Skeletal muscle tissue (tissue), 4 donors: Measurements from ENCODE around the gene WNT11. TPM values are rescaled to one million over a fixed set of nuclear protein-coding genes. Genes with fewer than 3 reads are reported as not detected.

Source experiments
- H3K27ac ChIP-seq: one replicate; pipeline ENCODE4 v1.7.0; 2013; ENCODE audit warnings: mild to moderate bottlenecking, low read depth, low read length, inconsistent platforms
- H3K27me3 ChIP-seq, 3 donors: one replicate each; pipeline ENCODE4 v1.7.0; 2013; ENCODE audit warnings: low read length in 3 of 3; ENCODE audit not compliant: control insufficient read depth in 3 of 3, insufficient read depth in 3 of 3
- H3K36me3 ChIP-seq, 3 donors: one replicate each; pipeline ENCODE4 v1.7.0; 2013; ENCODE audit warnings: low read length in 3 of 3; ENCODE audit not compliant: control insufficient read depth in 3 of 3, insufficient read depth in 3 of 3
- H3K4me1 ChIP-seq, 3 donors: one replicate each; pipeline ENCODE4 v1.7.0; 2013; ENCODE audit warnings: low read length in 3 of 3, mild to moderate bottlenecking in 3 of 3; ENCODE audit not compliant: control insufficient read depth in 3 of 3, insufficient read depth in 3 of 3
- H3K4me3 ChIP-seq, 3 donors: one replicate each; pipeline ENCODE4 v1.7.0; 2013; ENCODE audit warnings: low read length in 3 of 3
- H3K9ac ChIP-seq, 3 donors: one replicate each; pipeline ENCODE4 v1.7.0; 2013; ENCODE audit warnings: low read length in 3 of 3, mild to moderate bottlenecking in 3 of 3, moderate library complexity in 2 of 3, low read depth in 1 of 3
- H3K9me3 ChIP-seq, 3 donors: one replicate each; pipeline ENCODE4 v1.7.0; 2013; ENCODE audit warnings: low read length in 3 of 3; ENCODE audit not compliant: control insufficient read depth in 3 of 3
- total RNA-seq: library from RNA; depleted of rRNA; stranded (reverse); fragments of >200 nt; gene quantifications from one replicate; pipeline ENCODE4 v1.2.3, GENCODE V29; 2014
- donor health status: Osteomylitis.

The WNT11 gene
- total RNA-seq = 18.3 TPM

GRCh38 chr11:76206327-76207081 lies at the start of gene WNT11:
Gene WNT11, minus strand, starts transcription at chr11:76206502. Its CDS starts 95 bp downstream, at chr11:76206407.
- peak within 1 kb of the TSS; percentile 57 to 91 (median 75) for H3K9ac ChIP-seq
- H3K4me3 ChIP-seq = peak within 1 kb of the TSS; percentile 77 to 85 (median 82)
- H3K27me3 ChIP-seq = peaks cover 0 to 2% (median 0%) of the 10 kb centered on the region in 3 donors
- peaks cover 24 to 35% (median 31%) of the 10 kb centered on the region in 3 donors for H3K4me1 ChIP-seq
- peaks cover 0 to 13% (median 4%) of the 10 kb centered on the region in 3 donors for H3K36me3 ChIP-seq
- H3K27ac ChIP-seq = no peak within 1 kb of the TSS
- no peaks in the 10 kb centered on the region for H3K9me3 ChIP-seq

- H3K27me3 ChIP-seq = peaks cover 0 to 5% (median 2%) of the 10 kb centered on the region in 3 donors
- H3K4me3 ChIP-seq = peak overlapping the region in 1 of 3 donors; percentile 3
- H3K9me3 ChIP-seq = no peaks in the 10 kb centered on the region
- H3K4me1 ChIP-seq = peaks cover 10 to 24% (median 16%) of the 10 kb centered on the region in 3 donors
- no peak overlapping the region for H3K9ac ChIP-seq
- H3K27ac ChIP-seq = no peak overlapping the region
- H3K36me3 ChIP-seq = no peaks in the 10 kb centered on the region
These were observed 47.1 kb upstream of the WNT11 start for GRCh38 chr11:76253416-76253815.

DNA sequence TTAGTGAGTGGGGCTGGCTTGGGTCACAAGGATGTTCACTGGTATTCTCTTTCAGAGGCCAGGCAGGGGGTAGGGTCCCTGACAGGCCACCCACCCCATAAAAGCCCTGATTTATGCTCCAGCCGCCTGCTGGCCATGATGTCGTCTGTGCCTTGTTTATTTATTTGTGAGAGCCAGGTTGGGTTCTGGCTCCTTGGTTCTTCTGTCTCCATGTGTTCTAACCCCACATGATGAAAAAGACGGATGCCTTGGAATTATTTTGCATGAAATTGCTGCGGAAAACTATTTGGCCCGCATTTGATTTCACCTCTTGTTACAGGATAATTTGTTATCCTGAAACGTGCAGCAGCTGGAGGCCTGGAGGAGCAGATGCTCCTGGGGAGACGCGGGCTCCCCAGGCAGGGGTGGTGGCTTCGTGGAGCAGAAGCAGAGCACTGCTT lies 46.3 kb upstream of the WNT11 start:
- Histone ChIP-seq H3K9me3 (no peaks in the 10 kb centered on the region), H3K27me3 (peaks cover 0 to 5% (median 2%) of the 10 kb centered on the region in 3 donors), H3K4me1 (peaks cover 10 to 24% (median 16%) of the 10 kb centered on the region in 3 donors), H3K27ac (no peak overlapping the region), H3K4me3 (no peak overlapping the region), H3K9ac (no peak overlapping the region), H3K36me3 (no peaks in the 10 kb centered on the region)

DNA sequence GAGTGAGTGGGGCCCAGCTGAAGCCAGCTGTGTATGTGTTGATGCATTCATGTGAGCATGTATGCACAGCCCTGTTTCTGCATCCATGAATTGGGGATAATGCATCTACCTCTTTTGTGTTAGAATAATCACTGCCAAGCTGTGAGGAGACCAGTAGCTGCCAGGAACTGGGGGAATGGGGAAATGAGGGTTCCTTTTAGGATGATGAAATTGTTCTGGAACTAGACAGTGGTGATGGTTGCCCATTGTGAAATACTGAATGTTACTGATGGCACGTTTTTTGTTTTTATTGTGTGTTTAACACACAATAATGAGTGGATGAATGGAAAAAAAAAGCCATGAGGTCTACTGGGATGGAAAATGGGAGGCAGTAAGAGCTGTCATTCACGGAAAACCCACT lies 45.3 kb upstream of the WNT11 start:
- Histone ChIP-seq H3K36me3 (no peaks in the 10 kb centered on the region), H3K9ac (no peak overlapping the region), H3K27ac (no peak overlapping the region), H3K4me1 (peaks cover 10 to 24% (median 16%) of the 10 kb centered on the region in 3 donors), H3K27me3 (peaks cover 0 to 2% (median 2%) of the 10 kb centered on the region in 3 donors), H3K9me3 (no peaks in the 10 kb centered on the region), H3K4me3 (no peak overlapping the region)

DNA sequence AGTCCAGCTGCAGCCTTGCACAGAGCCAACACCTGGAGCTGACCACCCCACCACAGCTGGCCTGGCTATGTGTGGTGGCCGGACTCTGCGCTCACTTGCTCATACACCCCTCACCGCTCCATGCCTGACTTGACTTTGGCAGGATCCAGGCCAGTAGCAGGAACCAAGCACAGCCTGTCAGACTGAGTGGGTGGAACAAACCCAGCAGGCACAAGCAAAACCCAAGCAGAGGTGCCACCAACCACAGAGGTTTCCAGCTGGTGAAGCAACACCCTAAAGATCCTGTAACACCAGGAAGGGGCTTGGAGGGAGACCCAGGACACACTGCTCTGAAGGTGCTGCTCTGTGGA lies 44.9 kb upstream of the WNT11 start:
- H3K4me1 ChIP-seq = peaks cover 10 to 24% (median 16%) of the 10 kb centered on the region in 3 donors
- H3K4me3 ChIP-seq = no peak overlapping the region
- H3K36me3 ChIP-seq = no peaks in the 10 kb centered on the region
- H3K9ac ChIP-seq = no peak overlapping the region
- no peak overlapping the region for H3K27ac ChIP-seq
- no peaks in the 10 kb centered on the region for H3K9me3 ChIP-seq
- H3K27me3 ChIP-seq = peaks cover 0 to 2% (median 0%) of the 10 kb centered on the region in 3 donors

- H3K4me3 ChIP-seq = no peak overlapping the region
- H3K36me3 ChIP-seq = no peaks in the 10 kb centered on the region
- H3K27ac ChIP-seq = no peak overlapping the region
- H3K9me3 ChIP-seq = no peaks in the 10 kb centered on the region
- H3K27me3 ChIP-seq = peaks cover 0 to 2% (median 0%) of the 10 kb centered on the region in 3 donors
- H3K9ac ChIP-seq = no peak overlapping the region
- peaks cover 10 to 24% (median 16%) of the 10 kb centered on the region in 3 donors for H3K4me1 ChIP-seq
These were observed 44.4 kb upstream of the WNT11 start for GRCh38 chr11:76250520-76251225.

- Histone ChIP-seq H3K36me3 (no peaks in the 10 kb centered on the region), H3K9me3 (no peaks in the 10 kb centered on the region), H3K9ac (no peak overlapping the region), H3K4me3 (no peak overlapping the region), H3K27me3 (no peaks in the 10 kb centered on the region), H3K27ac (no peak overlapping the region), H3K4me1 (peaks cover 10 to 24% (median 16%) of the 10 kb centered on the region in 3 donors)
These were observed 43.0 kb upstream of the WNT11 start for GRCh38 chr11:76249195-76249741.

- H3K4me3 ChIP-seq = no peak overlapping the region
- no peaks in the 10 kb centered on the region for H3K9me3 ChIP-seq
- no peaks in the 10 kb centered on the region for H3K36me3 ChIP-seq
- no peak overlapping the region for H3K27ac ChIP-seq
- no peak overlapping the region for H3K9ac ChIP-seq
- H3K27me3 ChIP-seq = peaks cover 0 to 1% (median 0%) of the 10 kb centered on the region in 3 donors
- H3K4me1 ChIP-seq = peaks cover 8 to 14% (median 10%) of the 10 kb centered on the region in 3 donors
These were observed 41.9 kb upstream of the WNT11 start for GRCh38 chr11:76248210-76248609.

DNA sequence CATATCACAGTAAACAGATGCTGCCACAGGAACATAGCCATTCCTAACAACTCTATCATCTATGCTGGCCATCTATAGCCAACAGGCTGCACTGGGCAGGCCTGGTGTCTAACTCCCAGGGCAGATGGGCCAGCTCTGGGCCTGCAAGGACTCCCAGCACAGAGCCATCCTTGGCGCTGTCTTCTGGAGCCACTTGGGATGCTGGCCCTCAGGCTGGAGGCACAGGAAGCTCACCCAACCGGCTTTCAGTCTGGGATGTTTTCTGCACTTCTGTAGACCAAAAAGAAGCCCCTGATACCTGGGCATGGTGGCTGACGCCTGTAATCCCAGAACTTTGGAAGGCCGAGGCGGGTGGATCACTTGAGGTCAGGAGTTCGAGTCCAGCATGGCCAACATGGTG lies 40.8 kb upstream of the WNT11 start:
- no peak overlapping the region for H3K27ac ChIP-seq
- peaks cover 7 to 14% (median 10%) of the 10 kb centered on the region in 3 donors for H3K4me1 ChIP-seq
- H3K4me3 ChIP-seq = no peak overlapping the region
- H3K9me3 ChIP-seq = no peaks in the 10 kb centered on the region
- H3K27me3 ChIP-seq = peaks cover 0 to 7% (median 4%) of the 10 kb centered on the region in 3 donors
- H3K36me3 ChIP-seq = no peaks in the 10 kb centered on the region
- H3K9ac ChIP-seq = no peak overlapping the region
